SU-DHL-6 (cell line): ENCODE results near the gene MAPKAPK3.
A peak's percentile ranks its signal among the peaks of the same experiment; 100 is the strongest.

Source experiments
- H2AFZ ChIP-seq: fragments of 200-600 bp; sonication (generic); 2 replicates; pipeline ENCODE4 v1.6.1; 2014; ENCODE audit warnings: low read depth, mild to moderate bottlenecking, moderate library complexity, mixed read lengths, antibody characterized with exemption, low read length; ENCODE audit not compliant: severe bottlenecking
- H3F3A ChIP-seq: fragments of 200-600 bp; shearing (Covaris generic); 2 replicates; pipeline ENCODE4 v1.6.0; 2016; ENCODE audit warnings: antibody characterized with exemption, mild to moderate bottlenecking; ENCODE audit not compliant: insufficient read depth
- H3K27ac ChIP-seq: fragments of 200-600 bp; sonication (generic); 2 replicates; pipeline ENCODE4 v1.5.1; 2016; ENCODE audit warnings: low read depth, mild to moderate bottlenecking, low read length, moderate library complexity, mixed read lengths
- H3K27me3 ChIP-seq: fragments of 200-600 bp; sonication (generic), shearing (Covaris generic); 2 replicates; pipeline ENCODE4 v1.6.0; 2014; ENCODE audit warnings: mild to moderate bottlenecking, low read length
- H3K36me3 ChIP-seq: fragments of 200-600 bp; sonication (generic); 2 replicates; pipeline ENCODE4 v1.6.1; 2014; ENCODE audit warnings: mild to moderate bottlenecking, low read length, mixed read lengths
- H3K4me2 ChIP-seq: fragments of 300-600, 200-600 bp; shearing (Covaris generic), sonication (generic); 2 replicates; pipeline ENCODE4 v1.6.0; 2014; ENCODE audit warnings: low read length, low read depth, mild to moderate bottlenecking; ENCODE audit not compliant: poor library complexity, severe bottlenecking
- H3K4me3 ChIP-seq: fragments of 200-600 bp; sonication (generic); 2 replicates; pipeline ENCODE4 v1.5.1; 2014; ENCODE audit warnings: antibody characterized with exemption, low read length, mild to moderate bottlenecking, mixed read lengths; ENCODE audit not compliant: insufficient read depth, poor library complexity, severe bottlenecking
- H3K79me2 ChIP-seq: fragments of 200-600 bp; sonication (generic); 2 replicates; pipeline ENCODE4 v1.6.1; 2014; ENCODE audit warnings: mild to moderate bottlenecking, low read length, moderate library complexity; ENCODE audit not compliant: insufficient read depth
- H3K9ac ChIP-seq: fragments of 200-600 bp; sonication (generic); 2 replicates; pipeline ENCODE4 v1.7.0; 2014; ENCODE audit warnings: mild to moderate bottlenecking, low read length
- H3K9me2 ChIP-seq: fragments of 200-600 bp; sonication (generic); replicated peaks from 2 replicates; pipeline ENCODE4 v1.6.1; 2014; ENCODE audit warnings: low read length; ENCODE audit not compliant: insufficient read depth
- H3K9me3 ChIP-seq: fragments of 200-600 bp; sonication (generic); 2 replicates; pipeline ENCODE4 v1.6.1; 2014; ENCODE audit warnings: low read length, mixed read lengths; ENCODE audit not compliant: insufficient read depth
- H4K20me1 ChIP-seq: fragments of 200-600 bp; sonication (generic); 2 replicates; pipeline ENCODE4 v1.6.1; 2014; ENCODE audit warnings: low read depth, mild to moderate bottlenecking, antibody characterized with exemption, low read length, moderate library complexity, mixed read lengths
- EZH2phosphoT487 ChIP-seq: fragments of 200-600 bp; sonication (generic), shearing (Covaris generic); conservative IDR thresholded peaks from 2 replicates; pipeline ENCODE4 v1.6.1; 2018; ENCODE audit warnings: mild to moderate bottlenecking, antibody characterized with exemption, low read length, moderate library complexity, mixed read lengths
- TF ChIP-seq, protein P1 (sequence below): fragments of 200-600 bp; sonication (generic); IDR thresholded peaks from one replicate; pipeline ENCODE4 v1.5.1; 2017; ENCODE audit warnings: antibody characterized with exemption, mild to moderate bottlenecking, low read length, moderate library complexity; ENCODE audit not compliant: insufficient read depth, poor library complexity, severe bottlenecking

Gene MAPKAPK3

DNA sequence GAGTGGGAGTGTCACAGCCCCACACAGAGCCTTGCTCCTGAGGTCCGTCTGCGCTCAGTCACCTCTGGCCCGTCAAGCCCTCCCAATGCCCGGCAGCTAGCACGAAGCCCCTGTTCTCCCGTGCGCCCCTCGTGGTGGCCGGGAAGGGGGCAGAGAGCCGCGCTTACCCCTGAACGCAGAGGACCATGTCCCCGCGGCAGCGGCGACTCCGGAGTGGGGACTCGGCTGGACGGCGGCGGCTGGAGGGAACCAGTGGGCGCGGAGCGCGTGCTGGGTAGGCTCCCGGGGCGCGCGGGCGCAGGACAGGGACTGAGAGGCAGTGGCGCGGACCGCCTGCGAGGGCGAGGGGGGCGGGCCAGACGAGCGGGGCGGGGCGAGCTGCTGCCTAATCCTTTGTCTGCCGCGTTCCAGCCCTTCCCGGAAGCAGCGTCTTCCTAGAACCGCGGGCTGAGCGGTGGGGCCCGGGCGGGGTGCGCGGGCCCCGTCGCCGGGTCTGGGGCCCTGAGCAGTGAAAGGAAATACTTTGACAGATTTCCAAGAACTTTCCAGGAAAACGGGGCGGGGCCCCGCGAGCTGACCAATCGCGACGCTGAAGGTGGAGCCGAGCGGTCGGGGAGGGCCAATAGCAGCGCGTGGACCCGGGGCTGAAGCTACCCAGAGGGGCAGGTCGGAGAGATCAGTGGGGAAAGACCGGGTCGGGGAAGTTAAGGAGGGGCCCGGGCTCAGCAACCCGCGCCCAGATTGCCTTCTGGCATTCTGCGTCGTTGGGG is 5.3 kb upstream of the MAPKAPK3 start, which contains the start of gene CISH:
TSS of gene CISH (minus strand) at position 311 of the 770 bp plus-strand sequence. CDS start at position 187, 124 bp downstream.
- H4K20me1 ChIP-seq: no peaks in the 10 kb centered on the region
- peak within 1 kb of the TSS; percentile 55 for H3K4me3 ChIP-seq
- peak within 1 kb of the TSS; percentile 86 for H2AFZ ChIP-seq
- H3K36me3 ChIP-seq: no peaks in the 10 kb centered on the region
- no peaks in the 10 kb centered on the region for H3K9me3 ChIP-seq
- H3K4me2 ChIP-seq: peak within 1 kb of the TSS; percentile 84
- TF ChIP-seq EZH2phosphoT487: no peak
- TF ChIP-seq, protein P1, sequence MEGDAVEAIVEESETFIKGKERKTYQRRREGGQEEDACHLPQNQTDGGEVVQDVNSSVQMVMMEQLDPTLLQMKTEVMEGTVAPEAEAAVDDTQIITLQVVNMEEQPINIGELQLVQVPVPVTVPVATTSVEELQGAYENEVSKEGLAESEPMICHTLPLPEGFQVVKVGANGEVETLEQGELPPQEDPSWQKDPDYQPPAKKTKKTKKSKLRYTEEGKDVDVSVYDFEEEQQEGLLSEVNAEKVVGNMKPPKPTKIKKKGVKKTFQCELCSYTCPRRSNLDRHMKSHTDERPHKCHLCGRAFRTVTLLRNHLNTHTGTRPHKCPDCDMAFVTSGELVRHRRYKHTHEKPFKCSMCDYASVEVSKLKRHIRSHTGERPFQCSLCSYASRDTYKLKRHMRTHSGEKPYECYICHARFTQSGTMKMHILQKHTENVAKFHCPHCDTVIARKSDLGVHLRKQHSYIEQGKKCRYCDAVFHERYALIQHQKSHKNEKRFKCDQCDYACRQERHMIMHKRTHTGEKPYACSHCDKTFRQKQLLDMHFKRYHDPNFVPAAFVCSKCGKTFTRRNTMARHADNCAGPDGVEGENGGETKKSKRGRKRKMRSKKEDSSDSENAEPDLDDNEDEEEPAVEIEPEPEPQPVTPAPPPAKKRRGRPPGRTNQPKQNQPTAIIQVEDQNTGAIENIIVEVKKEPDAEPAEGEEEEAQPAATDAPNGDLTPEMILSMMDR: peak; percentile 42
- H3K9ac ChIP-seq: peak within 1 kb of the TSS; percentile 46
- no peaks in the 10 kb centered on the region for H3F3A ChIP-seq
- H3K27ac ChIP-seq: no peak within 1 kb of the TSS
- H3K27me3 ChIP-seq: no peaks in the 10 kb centered on the region
- no peaks in the 10 kb centered on the region for H3K79me2 ChIP-seq
- no peaks in the 10 kb centered on the region for H3K9me2 ChIP-seq

DNA sequence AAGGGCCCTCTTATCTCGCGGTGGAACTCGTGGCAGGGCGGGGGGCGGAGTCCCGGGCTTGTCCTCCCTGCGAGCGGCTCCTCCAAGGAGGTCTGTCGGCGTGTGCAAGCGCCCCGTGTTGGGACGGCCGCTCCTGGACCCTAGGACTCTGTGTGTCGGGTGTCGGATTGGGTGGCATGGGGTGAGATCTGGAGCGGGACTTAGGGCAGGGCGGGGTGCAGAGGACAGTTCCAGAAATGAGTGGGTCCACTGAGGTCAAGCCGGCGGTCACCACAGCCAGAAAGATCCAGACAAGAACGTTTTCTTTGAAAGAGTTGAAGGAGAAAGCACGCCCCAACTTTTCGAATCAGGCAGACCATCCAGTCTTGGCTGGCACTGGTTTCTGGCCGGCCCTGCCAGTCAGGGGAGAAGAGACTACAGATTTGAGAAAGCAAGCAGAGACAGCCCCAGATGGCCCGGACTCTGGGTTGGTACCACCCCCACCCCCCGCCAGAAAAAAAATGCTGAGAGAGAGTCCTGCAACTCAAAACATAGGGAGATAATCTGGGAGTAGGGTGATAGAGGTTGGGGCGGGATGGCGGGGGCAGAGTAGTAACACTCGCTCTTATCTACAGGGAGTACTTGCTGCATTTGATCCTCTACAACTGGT is 4.6 kb upstream of the MAPKAPK3 start:
- H3K9me3 ChIP-seq: no peaks in the 10 kb centered on the region
- H3F3A ChIP-seq: no peaks in the 10 kb centered on the region
- no peaks in the 10 kb centered on the region for H3K27me3 ChIP-seq
- no peaks in the 10 kb centered on the region for H3K9me2 ChIP-seq
- H4K20me1 ChIP-seq: no peaks in the 10 kb centered on the region
- no peak overlapping the region for H3K27ac ChIP-seq
- no peaks in the 10 kb centered on the region for H3K36me3 ChIP-seq
- no peaks in the 10 kb centered on the region for H3K79me2 ChIP-seq
- peak overlapping the region; percentile 55 for H3K4me3 ChIP-seq
- H2AFZ ChIP-seq: peak overlapping the region; percentile 86
- H3K4me2 ChIP-seq: peak overlapping the region; percentile 84
- H3K9ac ChIP-seq: peak overlapping the region; percentile 46; the same call in 1 of the 2 replicates
- TF ChIP-seq, protein P1: no peak
- no peak for TF ChIP-seq EZH2phosphoT487

DNA sequence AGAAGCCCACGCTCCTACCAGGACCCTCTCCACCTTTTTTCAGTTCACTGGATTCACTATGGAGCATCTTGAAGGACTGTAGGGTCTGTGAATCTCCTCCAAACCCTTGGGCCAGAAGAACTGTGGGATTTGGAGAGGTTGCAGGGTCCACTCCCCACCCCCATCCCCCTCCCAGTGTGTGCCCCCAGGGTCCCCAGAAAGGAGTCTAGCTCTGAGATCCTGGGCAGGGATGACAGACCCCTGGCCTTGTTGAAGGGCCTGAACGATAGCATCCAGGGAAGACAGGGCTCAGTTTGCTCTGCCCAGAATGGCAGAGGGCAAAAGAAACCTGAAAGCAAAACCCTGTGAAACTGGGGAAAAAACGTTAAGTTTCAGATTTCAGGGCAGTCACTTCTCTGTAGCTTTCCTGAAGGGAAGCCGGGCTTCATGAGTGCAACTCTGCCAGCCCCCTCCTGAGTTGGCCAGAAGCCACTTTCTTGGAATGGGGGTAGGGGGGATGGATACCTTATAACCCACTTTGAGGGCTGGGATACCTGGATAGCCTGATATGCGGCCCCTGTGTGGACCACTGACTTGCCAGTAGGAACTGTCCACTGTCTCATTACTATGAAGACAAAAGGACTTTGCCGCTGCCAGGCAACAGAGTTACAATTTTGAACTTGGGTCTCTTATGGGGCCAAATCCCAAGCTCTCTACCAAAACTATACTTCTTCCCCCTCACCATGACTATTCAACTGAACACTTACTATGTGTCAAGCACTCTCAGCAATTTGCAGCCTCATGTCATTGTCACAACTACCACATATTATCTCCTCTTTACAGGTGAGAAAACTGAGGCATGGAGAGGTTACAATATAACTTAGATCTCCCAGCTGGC is 3.7 kb upstream of the MAPKAPK3 start:
- Histone ChIP-seq H3K36me3 (no peaks in the 10 kb centered on the region), H3K79me2 (no peaks in the 10 kb centered on the region), H3K27ac (no peak overlapping the region), H3K4me3 (no peak overlapping the region), H3F3A (no peaks in the 10 kb centered on the region), H3K9ac (no peak overlapping the region), H3K9me3 (no peaks in the 10 kb centered on the region), H3K9me2 (no peaks in the 10 kb centered on the region), H4K20me1 (no peaks in the 10 kb centered on the region), H3K27me3 (no peaks in the 10 kb centered on the region), H2AFZ (no peak overlapping the region), H3K4me2 (no peak overlapping the region)
- no peak for TF ChIP-seq EZH2phosphoT487
- TF ChIP-seq, protein P1: no peak
